Measurements from ENCODE around the gene CACNG3. TPM values are rescaled to one million over a fixed set of nuclear protein-coding genes. Genes with fewer than 3 reads are reported as not detected.
A peak's percentile ranks its signal among the peaks of the same experiment; 100 is the strongest.

The CACNG3 gene
- total and polyA plus RNA-seq, 5 donors from 2014 or later, result not detected

DNA sequence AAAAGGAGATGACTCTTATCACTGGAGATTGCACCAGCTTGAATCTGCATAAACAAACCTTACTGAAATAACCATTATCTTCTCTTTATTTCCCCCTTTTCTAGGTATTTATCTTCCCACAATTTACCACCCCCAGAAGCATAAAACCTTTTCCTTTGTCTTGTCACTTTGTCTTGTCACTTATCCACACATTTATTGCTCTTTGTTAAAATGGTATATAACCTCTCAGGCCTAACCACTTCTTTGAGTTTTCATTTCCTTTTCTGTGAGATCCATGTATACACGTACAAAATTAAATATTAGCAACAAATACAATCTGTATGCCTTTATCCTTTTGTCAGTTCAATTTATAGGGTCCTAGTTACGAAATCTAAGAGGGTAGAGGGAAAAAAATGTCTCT lies 122.9 kb downstream of the CACNG3 start:
- peaks cover 16% of the 10 kb centered on the region for H3K27me3 Mint-ChIP-seq
- Histone ChIP-seq H3K27me3 (ENCODE audit: control insufficient read depth, insufficient read depth, low read length) (peaks cover 3% of the 10 kb centered on the region), H3K4me1 (ENCODE audit: control insufficient read depth, insufficient read depth, low read length, poor library complexity, severe bottlenecking) (no peaks in the 10 kb centered on the region), H3K36me3 (ENCODE audit: control insufficient read depth, insufficient read depth, low read length) (no peaks in the 10 kb centered on the region), H3K4me3 (ENCODE audit: low read depth, low read length) (no peak overlapping the region), H3K9me3 (ENCODE audit: control insufficient read depth in 2 of 2, low read length in 2 of 2) (peaks cover 2 to 39% of the 10 kb centered on the region in 2 experiments), H3K27ac (ENCODE audit: insufficient read depth, low read length, poor library complexity, severe bottlenecking) (no peak overlapping the region)
- no peak for ATAC-seq (ENCODE audit: low read depth in 2 of 2)
- H3K4me1 Mint-ChIP-seq, result no peaks in the 10 kb centered on the region
- H3K4me3 Mint-ChIP-seq, result no peak overlapping the region
- no peak overlapping the region for H3K27ac Mint-ChIP-seq
- H3K36me3 Mint-ChIP-seq, result peaks cover 3% of the 10 kb centered on the region
- peaks cover 6 to 38% (median 17%) of the 10 kb centered on the region in 7 donors for H3K9me3 Mint-ChIP-seq
- no peak for DNase-seq

DNA sequence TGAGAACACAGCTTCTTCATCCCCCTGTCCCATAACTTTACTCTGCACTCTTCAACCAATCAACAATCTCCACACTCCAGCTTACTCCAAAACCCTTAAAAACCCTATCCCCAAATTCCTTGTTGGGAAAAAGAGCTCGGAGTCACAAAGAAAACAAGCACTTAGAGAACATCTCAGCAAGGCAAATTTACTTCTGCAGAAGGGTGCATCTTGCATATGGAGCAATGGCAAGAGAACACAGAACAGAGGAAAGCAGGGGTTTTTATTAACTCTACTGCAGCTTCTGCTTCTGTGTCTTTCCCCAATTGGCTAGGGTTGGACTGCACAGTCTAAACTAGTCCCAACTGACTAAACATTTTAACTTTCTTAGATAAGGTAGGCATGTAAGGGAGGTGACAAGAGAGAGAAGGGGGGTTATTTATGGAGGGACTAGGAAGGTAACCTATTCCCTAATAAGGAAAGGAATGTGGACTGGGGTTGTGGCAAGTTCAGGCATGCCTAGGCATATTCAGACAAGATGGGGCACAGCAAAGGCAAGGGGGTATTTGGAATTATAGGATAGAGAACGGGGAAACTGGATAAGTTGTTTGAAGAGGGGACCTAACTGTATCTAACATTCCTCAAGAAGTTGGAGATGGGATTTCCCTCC lies 125.5 kb downstream of the CACNG3 start:
- Histone ChIP-seq H3K9me3 (ENCODE audit: control insufficient read depth in 2 of 2, low read length in 2 of 2) (peaks cover 2 to 39% of the 10 kb centered on the region in 2 experiments), H3K4me3 (ENCODE audit: low read depth, low read length) (no peak overlapping the region), H3K4me1 (ENCODE audit: control insufficient read depth, insufficient read depth, low read length, poor library complexity, severe bottlenecking) (no peaks in the 10 kb centered on the region), H3K27me3 (ENCODE audit: control insufficient read depth, insufficient read depth, low read length) (peaks cover 3% of the 10 kb centered on the region), H3K27ac (ENCODE audit: insufficient read depth, low read length, poor library complexity, severe bottlenecking) (no peak overlapping the region), H3K36me3 (ENCODE audit: control insufficient read depth, insufficient read depth, low read length) (no peaks in the 10 kb centered on the region)
- H3K27ac Mint-ChIP-seq, result no peak overlapping the region
- peaks cover 3% of the 10 kb centered on the region for H3K36me3 Mint-ChIP-seq
- peaks cover 6 to 35% (median 16%) of the 10 kb centered on the region in 7 donors for H3K9me3 Mint-ChIP-seq
- H3K4me3 Mint-ChIP-seq, result no peak overlapping the region
- ATAC-seq (ENCODE audit: low read depth in 2 of 2) (no peak), DNase-seq (no peak)
- no peaks in the 10 kb centered on the region for H3K4me1 Mint-ChIP-seq
- H3K27me3 Mint-ChIP-seq, result peaks cover 21% of the 10 kb centered on the region

DNA sequence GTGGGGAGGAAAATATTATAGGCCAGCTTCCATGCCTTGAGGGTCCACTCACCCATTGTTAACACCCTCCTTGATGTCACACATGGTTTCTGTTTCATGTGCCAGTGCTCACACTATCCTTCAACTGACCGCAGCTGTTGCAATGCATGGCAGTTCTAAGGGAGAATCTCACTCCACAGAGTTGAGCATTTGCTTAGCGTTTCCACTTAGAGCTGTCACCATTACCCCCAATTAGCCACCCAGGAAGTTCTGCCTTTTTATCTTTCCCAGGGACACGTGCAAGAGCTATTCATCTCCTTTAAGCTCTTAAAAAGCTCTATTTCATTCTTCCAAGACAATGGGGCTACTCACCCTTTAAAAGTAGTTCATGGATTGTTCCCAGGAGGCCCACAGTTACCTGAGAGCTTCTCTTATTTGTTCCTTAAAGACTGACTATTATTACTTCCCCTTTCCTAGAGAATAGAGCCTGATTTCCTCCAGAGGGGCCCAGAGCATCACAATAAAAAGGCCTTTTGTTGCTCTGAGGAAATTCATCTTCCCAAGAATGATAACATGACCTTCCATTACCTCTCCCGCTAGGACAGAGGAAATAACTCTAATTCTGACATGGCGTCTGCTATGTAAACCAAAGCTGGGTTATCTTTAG lies 126.8 kb downstream of the CACNG3 start:
- ATAC-seq (ENCODE audit: low read depth in 2 of 2) (no peak), DNase-seq (no peak)
- Mint-ChIP-seq H3K27me3 (peaks cover 12% of the 10 kb centered on the region), H3K9me3 (peaks cover 4 to 29% (median 13%) of the 10 kb centered on the region in 7 donors), H3K4me3 (no peak overlapping the region), H3K27ac (no peak overlapping the region), H3K36me3 (peaks cover 3% of the 10 kb centered on the region), H3K4me1 (no peaks in the 10 kb centered on the region)
- Histone ChIP-seq H3K4me3 (ENCODE audit: low read depth, low read length) (no peak overlapping the region), H3K27ac (ENCODE audit: insufficient read depth, low read length, poor library complexity, severe bottlenecking) (no peak overlapping the region), H3K4me1 (ENCODE audit: control insufficient read depth, insufficient read depth, low read length, poor library complexity, severe bottlenecking) (no peaks in the 10 kb centered on the region), H3K27me3 (ENCODE audit: control insufficient read depth, insufficient read depth, low read length) (peaks cover 3% of the 10 kb centered on the region), H3K9me3 (ENCODE audit: control insufficient read depth in 2 of 2, low read length in 2 of 2) (peaks cover 2 to 33% of the 10 kb centered on the region in 2 experiments), H3K36me3 (ENCODE audit: control insufficient read depth, insufficient read depth, low read length) (no peaks in the 10 kb centered on the region)

DNA sequence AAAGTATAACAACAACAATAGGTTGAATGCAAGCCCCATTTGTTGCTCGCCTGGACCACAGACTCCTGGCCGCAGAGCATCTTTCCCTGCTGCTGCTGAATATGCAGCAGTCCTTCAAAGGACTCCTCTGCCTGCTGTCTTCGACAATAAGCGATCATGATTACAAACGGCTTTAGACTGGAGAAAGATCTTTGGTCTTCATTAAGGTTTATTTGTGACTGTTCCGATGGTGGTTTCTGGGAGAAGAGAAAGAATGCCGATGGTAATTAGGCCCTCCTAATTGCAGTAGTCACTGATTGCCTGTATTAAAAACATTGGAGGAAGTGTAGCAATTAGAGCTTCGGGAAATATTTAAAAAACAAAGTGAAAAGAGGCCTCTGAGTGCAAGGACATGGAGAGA lies 138.2 kb downstream of the CACNG3 start:
- no peak for ATAC-seq (ENCODE audit: low read depth in 2 of 2)
- Histone ChIP-seq H3K9me3 (ENCODE audit: control insufficient read depth in 2 of 2, low read length in 2 of 2) (no peaks in the 10 kb centered on the region), H3K4me1 (ENCODE audit: control insufficient read depth, insufficient read depth, low read length, poor library complexity, severe bottlenecking) (no peaks in the 10 kb centered on the region), H3K27ac (ENCODE audit: insufficient read depth, low read length, poor library complexity, severe bottlenecking) (no peak overlapping the region), H3K4me3 (ENCODE audit: low read depth, low read length) (no peak overlapping the region), H3K27me3 (ENCODE audit: control insufficient read depth, insufficient read depth, low read length) (peaks cover 7% of the 10 kb centered on the region), H3K36me3 (ENCODE audit: control insufficient read depth, insufficient read depth, low read length) (no peaks in the 10 kb centered on the region)
- Mint-ChIP-seq H3K4me3 (no peak overlapping the region), H3K9me3 (peaks cover 0 to 5% (median 2%) of the 10 kb centered on the region in 7 donors), H3K4me1 (no peaks in the 10 kb centered on the region), H3K27me3 (peaks cover 12% of the 10 kb centered on the region), H3K36me3 (no peaks in the 10 kb centered on the region), H3K27ac (no peak overlapping the region)
- no peak for DNase-seq

DNA sequence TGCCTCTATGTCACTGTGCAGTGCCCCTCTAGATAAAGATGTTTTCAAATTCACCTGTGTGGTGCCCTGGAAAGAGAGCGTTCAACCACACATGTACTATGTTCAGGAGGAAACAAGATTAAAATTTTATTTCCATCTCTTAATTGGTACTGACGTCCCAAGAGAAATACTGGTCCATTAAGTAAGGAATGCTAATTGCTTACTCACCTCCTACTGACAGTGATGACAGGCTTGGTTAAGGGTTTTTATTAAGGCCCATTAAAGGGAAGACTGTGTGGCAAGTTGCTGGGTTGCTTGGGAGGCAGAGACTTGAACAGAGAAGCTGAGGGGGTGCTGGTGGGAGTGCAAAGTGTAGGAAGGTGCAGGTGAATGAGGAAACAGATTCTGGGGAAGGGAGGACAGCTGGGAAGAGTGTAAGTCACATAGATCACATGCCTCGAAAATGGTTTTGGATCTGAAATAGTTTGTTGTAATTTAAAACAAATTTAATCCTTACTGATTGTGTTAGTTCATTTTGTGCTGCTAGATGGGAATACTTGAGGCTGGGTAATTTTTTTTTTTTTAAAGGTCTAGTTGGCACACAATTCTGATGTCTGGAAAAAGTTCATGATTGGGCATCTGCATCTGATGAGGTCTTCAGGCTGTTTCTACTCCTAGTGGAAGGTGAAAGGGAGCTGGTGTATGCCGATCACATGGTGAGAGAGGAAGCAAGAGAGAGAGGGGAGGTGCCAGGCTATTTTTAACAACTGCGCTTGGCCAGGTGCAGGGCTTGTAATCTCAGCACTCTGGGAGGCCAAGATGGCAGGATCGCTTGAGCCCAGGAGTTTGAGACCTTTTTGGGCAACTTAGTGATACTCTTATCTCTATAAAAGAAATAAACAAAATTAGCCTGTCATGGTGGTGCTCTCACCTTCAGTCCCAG lies 140.5 kb downstream of the CACNG3 start:
- Histone ChIP-seq H3K4me3 (ENCODE audit: low read depth, low read length) (no peak overlapping the region), H3K27ac (ENCODE audit: insufficient read depth, low read length, poor library complexity, severe bottlenecking) (no peak overlapping the region), H3K36me3 (ENCODE audit: control insufficient read depth, insufficient read depth, low read length) (no peaks in the 10 kb centered on the region), H3K4me1 (ENCODE audit: control insufficient read depth, insufficient read depth, low read length, poor library complexity, severe bottlenecking) (no peaks in the 10 kb centered on the region), H3K27me3 (ENCODE audit: control insufficient read depth, insufficient read depth, low read length) (peaks cover 9% of the 10 kb centered on the region), H3K9me3 (ENCODE audit: control insufficient read depth in 2 of 2, low read length in 2 of 2) (no peaks in the 10 kb centered on the region)
- no peak for DNase-seq
- Mint-ChIP-seq H3K36me3 (no peaks in the 10 kb centered on the region), H3K9me3 (peaks cover 2 to 11% (median 3%) of the 10 kb centered on the region in 7 donors), H3K4me1 (no peaks in the 10 kb centered on the region), H3K4me3 (no peak overlapping the region), H3K27ac (no peak overlapping the region), H3K27me3 (peaks cover 12% of the 10 kb centered on the region)
- no peak for ATAC-seq (ENCODE audit: low read depth in 2 of 2)

DNA sequence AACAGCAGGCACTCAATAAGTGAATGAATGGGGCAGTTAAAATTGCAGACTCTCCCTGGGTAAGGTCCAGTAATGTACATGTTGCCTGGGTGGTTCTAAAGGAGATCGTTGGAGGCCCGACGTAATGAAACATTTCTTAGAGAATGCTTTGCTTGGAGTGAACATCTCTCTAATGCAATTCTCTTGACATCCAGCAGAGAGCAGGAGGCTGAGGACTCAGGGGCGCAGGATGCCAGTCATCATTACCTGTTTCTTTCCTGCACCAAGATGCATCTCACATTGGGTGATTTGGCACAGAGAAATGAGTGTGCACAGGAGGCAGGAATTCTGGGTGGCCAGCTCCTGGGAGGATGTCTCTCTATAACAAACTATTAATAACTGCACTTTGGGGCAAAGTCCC lies 152.9 kb downstream of the CACNG3 start:
- H3K4me3 ChIP-seq (ENCODE audit: low read depth, low read length), result no peak overlapping the region
- peak in 1 of 3 donors; percentile 6 for DNase-seq
- no peaks in the 10 kb centered on the region for H3K36me3 Mint-ChIP-seq
- no peaks in the 10 kb centered on the region for H3K36me3 ChIP-seq (ENCODE audit: control insufficient read depth, insufficient read depth, low read length)
- peaks cover 4% of the 10 kb centered on the region for H3K27me3 ChIP-seq (ENCODE audit: control insufficient read depth, insufficient read depth, low read length)
- peaks cover 13% of the 10 kb centered on the region for H3K27me3 Mint-ChIP-seq
- H3K9me3 Mint-ChIP-seq, result peaks cover 0 to 4% (median 0%) of the 10 kb centered on the region in 7 donors
- H3K27ac Mint-ChIP-seq, result no peak overlapping the region
- H3K27ac ChIP-seq (ENCODE audit: insufficient read depth, low read length, poor library complexity, severe bottlenecking), result no peak overlapping the region
- no peaks in the 10 kb centered on the region for H3K4me1 Mint-ChIP-seq
- ATAC-seq (ENCODE audit: low read depth in 2 of 2), result no peak
- peak overlapping the region in 1 of 4 donors; percentile 15 for H3K4me3 Mint-ChIP-seq
- H3K9me3 ChIP-seq (ENCODE audit: control insufficient read depth in 2 of 2, low read length in 2 of 2), result no peaks in the 10 kb centered on the region
- no peaks in the 10 kb centered on the region for H3K4me1 ChIP-seq (ENCODE audit: control insufficient read depth, insufficient read depth, low read length, poor library complexity, severe bottlenecking)
